ENCODE measurements around the gene RAB11B.
"Not testable (repeated sequence)": the region's sequence is repeated elsewhere in the genome, so short reads cannot be mapped to it uniquely, and the experiment has no call there.

Gene RAB11B

DNA sequence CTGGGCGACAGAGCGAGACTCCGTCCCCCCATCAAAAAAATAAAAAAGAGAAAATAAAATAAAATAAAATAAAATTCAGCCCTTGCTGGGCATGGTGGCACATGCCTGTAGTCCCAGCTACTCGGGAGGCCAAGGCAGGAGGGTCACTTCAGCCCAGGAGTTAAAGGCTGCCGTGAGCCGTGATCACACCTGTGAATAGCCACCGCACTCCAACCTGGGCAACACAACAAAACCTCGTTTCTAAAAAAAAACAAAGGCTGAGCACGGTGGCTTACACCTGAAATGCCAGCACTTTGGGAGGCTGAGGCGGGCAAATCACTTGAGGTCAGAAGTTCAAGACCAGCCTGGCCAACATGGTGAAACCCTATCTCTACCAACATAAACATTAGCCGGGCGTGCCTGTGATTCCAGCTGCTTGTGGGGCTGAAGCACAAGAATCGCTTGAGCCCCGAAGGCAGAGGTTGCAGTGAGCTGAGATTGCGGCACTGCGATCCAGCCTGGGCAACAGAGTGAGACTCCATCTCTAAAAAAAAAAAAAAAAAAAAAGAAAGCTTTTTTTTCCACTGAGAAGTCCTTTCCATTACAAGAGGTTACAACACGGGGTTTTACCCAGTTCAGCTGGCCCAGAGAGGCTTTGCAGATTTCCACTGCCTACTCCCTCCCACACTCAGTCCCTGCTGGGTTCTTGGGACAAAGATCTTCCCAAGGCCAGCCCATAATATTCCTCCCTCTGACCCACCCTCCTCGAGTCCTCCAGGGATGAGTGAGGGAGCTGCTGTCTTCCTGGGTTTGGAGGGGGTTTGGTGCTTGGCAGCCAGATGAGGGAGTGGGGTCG, 19.8 kb upstream of the RAB11B start:
- DNase-seq (ENCODE audit: low read depth), result no peak

DNA sequence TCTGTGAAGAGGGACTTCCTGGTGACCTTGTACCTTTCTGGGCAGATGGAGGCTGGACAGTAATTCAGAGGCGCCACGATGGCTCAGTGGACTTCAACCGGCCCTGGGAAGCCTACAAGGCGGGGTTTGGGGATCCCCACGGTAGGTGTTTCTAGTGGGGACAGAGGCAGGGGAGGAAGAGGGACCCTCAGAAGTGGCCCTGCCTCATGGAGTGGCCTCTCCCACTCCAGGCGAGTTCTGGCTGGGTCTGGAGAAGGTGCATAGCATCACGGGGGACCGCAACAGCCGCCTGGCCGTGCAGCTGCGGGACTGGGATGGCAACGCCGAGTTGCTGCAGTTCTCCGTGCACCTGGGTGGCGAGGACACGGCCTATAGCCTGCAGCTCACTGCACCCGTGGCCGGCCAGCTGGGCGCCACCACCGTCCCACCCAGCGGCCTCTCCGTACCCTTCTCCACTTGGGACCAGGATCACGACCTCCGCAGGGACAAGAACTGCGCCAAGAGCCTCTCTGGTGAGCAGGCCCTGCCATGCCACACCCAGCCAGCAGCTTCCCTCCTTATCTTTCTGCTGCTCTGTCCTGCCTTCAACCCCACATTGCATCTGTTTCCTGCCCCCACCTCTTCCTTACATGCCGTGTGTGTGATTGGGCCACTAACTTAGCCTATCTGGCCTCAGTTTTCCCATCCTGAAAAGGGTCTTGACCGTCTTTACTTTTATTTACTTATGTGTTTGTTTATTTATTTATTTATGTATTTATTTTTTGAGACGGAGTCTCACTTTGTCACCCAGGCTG, 19.0 kb upstream of the RAB11B start:
- no peak for DNase-seq (ENCODE audit: low read depth)

DNA sequence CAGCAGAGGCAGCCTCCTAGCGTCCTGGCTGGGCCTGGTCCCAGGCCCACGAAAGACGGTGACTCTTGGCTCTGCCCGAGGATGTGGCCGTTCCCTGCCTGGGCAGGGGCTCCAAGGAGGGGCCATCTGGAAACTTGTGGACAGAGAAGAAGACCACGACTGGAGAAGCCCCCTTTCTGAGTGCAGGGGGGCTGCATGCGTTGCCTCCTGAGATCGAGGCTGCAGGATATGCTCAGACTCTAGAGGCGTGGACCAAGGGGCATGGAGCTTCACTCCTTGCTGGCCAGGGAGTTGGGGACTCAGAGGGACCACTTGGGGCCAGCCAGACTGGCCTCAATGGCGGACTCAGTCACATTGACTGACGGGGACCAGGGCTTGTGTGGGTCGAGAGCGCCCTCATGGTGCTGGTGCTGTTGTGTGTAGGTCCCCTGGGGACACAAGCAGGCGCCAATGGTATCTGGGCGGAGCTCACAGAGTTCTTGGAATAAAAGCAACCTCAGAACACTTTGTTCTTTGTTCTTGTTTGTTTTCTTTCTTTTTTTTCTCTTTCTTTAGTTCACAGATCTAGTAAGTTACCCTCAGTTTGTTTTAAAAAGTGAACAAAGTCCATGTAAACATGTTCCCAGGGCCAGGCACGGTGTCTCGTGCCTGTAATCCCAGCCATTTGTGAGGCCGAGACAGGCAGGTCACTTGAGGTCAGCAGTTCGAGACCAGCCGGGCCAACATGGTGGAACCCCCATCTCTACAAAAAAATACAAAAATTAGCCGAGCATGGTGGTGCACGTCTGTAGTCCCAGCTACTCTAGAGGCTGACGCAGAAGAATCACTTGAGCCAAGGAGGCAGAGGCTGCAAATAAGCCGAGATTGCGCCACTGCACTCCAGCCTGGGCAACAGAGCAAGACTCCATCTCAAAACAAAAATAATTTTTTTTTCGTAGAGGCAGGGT, 16.0 kb upstream of the RAB11B start:
- DNase-seq (ENCODE audit: low read depth), result no peak

DNA sequence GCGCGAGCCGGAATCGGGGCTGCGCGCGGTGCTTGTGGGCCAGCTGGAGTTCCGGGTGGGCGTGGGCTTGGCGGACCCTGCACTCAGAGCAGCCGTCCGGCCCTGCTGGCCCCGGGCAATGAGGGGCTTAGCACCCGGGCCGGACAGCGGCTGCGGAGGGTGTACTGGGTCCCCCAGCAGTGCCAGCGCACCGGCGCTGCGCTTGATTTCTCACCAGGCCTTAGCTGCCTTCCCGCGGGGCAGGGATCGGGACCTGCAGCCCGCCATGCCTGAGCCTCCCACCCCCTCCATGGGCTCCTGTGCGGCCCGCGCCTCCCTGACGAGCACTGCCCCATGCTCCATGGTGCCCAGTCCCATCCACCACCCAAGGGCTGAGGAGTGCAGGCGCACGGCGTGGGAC, 14.4 kb upstream of the RAB11B start:
- not testable (repeated sequence) for DNase-seq (ENCODE audit: low read depth)

DNA sequence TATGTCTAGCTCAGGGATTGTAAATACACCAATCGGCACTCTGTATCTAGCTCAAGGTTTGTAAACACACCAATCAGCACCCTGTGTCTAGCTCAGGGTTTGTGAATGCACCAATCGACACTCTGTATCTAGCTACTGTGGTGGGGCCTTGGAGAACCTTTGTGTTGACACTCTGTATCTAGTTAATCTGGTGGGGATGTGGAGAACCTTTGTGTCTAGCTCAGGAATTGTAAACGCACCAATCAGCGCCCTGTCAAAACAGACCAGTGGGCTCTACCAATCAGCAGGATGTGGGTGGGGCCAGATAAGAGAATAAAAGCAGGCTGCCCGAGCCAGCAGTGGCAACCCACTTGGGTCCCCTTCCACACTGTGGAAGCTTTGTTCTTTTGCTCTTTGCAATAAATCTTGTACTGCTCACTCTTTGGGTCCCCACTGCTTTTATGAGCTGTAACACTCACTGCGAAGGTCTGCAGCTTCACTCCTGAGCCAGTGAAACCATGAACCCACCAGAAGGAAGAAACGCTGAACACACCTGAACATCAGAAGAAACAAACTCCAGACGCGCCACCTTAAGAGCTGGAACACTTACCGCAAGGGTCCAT, 13.7 kb upstream of the RAB11B start:
- DNase-seq (ENCODE audit: low read depth), result not testable (repeated sequence)

DNA sequence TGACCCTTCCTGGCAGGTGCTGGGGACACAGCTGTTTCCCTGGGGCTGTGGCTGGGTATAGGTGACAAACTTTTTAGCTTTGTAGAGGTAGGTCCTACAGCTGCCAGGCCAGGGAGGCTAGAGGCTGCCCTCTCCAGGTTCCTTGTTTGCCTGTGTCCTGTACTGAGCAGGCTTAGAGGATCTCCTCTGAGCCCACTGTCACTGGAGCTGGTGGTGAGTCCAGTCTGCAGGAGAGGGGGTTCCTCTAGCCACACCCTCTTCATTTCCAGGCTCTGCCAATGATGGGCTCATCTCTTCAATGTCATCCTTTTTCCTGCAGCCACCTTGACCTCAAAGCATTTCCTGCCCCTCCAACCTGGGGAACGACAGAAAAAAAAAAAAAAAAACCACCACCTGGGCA, 12.6 kb upstream of the RAB11B start:
- DNase-seq (ENCODE audit: low read depth), result no peak

DNA sequence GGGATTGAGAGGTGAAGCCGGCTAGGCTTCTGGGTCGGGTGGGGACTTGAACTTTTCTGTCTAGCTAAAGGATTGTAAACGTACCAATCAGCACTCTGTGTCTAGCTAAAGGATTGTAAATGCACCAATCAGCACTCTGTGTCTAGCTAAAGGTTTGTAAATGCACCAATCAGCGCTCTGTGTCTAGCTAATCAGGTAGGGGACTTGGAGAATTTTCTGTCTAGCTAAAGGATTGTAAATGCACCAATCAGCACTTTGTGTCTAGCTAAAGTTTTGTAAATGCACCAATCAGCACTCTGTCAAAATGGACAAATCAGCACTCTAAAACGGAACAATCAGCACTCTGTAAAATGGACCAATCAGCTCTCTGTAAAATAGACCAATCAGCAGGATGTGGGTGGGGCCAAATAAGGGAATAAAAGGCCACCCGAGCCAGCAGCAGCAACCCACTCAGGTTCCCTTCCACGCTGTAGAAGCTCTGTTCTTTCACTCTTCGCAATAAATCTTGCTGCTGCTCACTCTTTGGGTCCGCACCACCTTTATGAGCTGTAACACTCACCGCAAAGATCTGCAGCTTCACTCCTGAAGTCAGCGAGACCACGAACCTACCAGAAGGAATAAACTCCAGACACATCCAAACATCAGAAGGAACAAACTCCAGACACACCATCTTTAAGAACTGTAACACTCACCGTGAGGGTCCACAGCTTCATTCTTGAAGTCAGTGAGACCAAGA, 10.8 kb upstream of the RAB11B start:
- not testable (repeated sequence) for DNase-seq (ENCODE audit: low read depth)

DNA sequence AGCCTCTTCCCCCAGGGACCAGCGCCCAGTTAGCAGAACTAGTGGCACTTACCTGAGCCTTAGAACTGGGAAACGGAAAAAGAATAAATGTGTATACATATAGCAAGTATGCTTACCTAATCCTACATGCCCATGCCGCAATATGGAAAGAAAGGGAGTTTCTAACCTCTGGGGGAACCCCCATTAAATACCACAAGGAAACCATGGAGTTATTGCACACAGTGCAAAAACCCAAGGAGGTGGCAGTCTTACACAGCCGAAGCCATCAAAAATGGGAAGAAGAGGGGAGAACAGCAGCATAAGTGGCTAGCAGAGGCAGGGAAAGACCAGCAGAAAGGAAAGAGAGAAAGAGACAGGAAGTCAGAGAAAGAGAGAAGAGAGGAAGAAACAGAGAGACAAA, 5.6 kb upstream of the RAB11B start:
- DNase-seq (ENCODE audit: low read depth), result not testable (repeated sequence)

DNA sequence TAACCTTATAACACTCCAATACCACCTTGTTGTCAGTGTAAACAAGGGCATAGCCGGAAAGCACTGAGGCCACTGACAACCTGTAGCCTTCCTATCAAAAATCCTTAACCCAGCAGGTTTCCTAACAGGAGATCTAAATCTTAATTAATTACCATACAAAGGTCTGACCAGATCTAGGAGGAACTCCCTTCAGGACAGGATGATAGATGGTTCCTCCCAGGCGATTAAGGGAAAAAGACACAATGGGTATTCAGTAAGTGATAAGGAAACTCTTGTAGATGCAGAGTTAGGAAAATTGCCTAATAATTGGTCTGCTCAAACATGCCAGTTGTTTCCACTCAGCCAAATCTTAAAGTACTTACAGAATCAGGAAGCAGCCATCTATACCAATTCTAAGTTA, 5.1 kb upstream of the RAB11B start:
- not testable (repeated sequence) for DNase-seq (ENCODE audit: low read depth)

DNA sequence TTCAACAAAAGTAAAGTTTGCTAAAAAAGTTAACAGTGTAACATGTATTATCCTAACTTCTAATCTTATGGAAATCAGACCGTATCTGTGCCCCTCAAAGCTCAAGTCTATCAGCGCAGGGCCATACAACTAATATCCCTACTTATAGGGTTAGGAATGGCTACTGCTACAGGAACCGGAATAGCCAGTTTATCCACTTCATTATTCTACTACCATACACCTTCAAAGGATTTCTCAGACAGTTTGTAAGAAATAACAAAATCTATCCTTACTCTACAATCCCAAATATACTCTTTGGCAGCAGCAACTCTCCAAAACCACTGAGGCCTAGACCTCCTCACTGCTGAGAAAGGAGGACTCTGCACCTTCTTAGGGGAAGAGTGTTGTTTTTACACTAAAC, 4.6 kb upstream of the RAB11B start:
- not testable (repeated sequence) for DNase-seq (ENCODE audit: low read depth)

DNA sequence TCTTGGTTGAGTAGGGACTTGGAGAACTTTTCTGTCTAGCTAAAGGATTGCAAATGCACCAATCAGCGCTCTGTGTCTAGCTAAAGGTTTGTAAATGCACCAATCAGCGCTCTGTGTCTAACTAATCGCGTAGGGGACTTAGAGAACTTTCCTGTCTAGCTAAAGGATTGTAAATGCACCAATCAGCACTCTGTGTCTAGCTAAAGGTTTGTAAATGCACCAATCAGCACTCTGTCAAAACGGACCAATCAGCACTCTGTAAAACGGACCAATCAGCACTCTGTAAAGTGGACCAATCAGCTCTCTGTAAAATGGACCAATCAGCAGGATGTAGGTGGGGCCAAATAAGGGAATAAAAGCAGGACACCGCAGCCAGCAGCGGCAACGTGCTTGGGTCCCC, 3.7 kb upstream of the RAB11B start:
- DNase-seq (ENCODE audit: low read depth), result not testable (repeated sequence)

DNA sequence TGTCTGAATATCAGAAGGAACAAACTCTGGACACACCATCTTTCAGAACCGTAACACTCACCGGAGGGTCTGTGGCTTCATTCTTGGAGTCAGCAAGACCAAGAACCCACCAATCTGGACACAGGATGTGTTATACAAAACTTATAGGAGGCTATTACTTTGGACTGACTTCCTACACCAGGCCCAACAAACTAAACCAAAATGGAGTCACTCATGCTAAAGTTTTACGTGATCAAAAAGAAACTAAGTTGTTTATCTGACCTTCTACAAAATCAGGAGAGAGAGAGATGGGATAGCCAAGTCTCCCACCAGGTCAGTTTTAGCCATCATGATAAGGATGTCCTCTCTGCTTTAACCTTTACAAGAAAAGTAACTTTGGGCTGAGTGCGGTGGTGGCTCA, 3.2 kb upstream of the RAB11B start:
- DNase-seq (ENCODE audit: low read depth), result no peak

DNA sequence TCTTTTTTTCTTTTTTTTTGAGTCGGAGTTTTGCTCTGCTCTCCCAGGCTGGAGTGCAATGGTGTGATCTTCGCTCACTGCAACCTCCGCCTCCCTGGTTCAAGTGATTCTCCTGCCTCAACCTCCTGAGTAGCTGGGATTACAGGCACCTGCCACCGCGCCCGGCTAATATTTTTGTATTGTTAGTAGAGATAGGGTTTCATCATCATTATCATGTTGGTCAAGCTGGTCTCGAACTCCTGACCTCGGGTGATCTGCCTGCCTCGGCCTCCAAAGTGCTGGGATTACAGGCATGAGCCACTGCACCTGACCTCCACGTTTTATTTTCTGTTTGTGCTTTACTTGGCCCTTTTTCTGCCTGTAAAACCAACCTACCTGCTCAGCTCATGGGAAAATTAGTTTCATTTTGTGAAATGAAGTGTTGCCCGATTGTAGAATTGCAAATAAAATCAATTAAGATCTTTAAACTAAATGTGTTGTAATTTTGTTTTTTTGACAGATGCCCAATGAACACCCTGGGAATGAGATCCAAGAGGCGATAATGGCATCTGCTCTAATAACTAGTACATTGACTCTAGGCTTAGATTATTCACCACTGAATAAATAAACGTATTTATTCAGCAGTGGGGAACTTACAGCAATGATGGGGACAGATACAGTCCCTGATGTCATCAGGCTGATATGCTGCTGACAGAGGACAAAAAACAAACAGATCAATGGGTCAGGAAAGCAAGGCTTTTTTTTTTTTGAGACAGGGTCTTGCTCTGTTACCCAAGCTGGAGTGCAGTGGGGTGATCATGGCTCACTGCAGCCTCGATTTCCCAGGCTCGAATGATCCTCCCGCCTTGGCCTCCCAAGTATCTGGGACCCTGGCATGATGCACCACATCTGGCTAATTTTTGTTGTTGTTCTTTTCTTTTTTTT, 2.2 kb upstream of the RAB11B start:
- DNase-seq (ENCODE audit: low read depth), result no peak

DNA sequence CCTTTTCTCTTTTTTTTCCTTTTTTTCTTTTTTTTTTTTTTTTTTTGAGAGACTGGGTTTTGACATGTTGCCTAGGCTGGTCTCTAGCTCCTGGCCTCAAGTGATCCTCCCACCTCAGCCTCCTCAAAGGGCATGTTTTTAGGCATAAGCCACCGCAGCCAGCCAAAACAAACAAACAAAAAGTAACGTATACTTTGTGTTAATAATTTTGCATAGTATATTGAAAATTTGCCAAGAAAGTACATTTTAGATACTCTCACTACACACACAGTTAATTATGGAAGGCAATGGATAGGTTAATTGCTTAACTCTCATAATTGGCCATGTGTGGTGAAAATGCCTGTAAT, 1.6 kb upstream of the RAB11B start:
- no peak for DNase-seq (ENCODE audit: low read depth)

DNA sequence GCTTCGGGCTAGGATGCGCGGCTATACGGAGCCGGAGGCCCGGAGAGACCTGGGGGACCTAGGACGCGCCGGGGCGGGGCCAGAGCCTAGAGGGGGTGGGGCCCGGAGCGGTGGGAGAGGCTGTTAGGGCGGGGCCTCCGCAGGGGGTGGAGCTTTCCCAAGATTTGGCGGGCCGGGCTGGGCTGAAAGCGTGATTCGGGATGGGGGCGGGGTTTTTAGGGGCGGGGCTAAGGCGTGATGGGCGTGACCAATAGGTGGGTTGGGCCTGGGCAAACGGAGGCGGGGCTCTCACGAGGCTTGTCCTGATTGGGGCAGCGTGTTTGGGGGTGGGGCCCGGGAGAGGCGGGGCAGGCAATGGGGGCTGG, 439 bp downstream of the RAB11B start:
- DNase-seq (ENCODE audit: low read depth), result peak; percentile 58

DNA sequence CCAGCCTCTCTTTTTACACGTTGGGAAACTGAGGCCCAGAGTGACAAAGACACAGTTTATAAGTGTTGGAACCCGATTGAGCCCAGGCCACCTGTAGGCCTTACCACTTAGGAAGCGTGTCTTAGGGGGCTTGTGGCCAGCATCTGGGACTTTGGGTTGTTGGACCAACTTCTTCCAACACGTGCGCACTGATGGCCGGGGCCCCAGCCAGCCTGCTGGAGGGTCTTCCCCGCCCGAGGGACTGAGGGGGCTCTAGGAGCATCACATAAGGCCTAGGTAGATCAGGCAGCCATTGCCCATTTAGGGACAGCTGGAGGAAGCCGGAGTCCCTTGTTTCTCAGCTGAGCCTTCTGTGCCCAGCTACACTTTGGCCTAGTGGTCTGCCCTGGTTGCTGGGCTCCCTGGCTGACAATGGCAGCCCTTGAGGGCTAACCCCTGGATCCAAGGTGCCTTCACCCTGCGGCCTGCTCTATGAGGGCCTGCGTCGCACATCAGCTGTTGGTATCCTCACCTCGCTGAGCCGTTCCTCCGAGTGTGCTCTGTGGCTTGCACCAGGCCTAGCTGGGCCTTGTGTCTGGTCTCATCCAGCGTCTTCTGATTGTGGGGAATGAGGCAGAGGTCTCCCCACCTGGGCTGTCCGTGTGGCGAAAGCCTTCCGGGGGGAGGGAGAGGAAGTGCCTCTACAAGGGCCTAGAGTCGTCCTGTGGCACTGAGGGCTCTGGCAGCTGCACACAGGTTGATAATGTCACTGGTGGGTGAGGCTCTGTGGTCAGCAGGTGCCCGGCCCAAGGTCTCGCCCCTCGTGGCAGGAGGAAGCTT, 1.2 kb downstream of the RAB11B start:
- no peak for DNase-seq (ENCODE audit: low read depth)

DNA sequence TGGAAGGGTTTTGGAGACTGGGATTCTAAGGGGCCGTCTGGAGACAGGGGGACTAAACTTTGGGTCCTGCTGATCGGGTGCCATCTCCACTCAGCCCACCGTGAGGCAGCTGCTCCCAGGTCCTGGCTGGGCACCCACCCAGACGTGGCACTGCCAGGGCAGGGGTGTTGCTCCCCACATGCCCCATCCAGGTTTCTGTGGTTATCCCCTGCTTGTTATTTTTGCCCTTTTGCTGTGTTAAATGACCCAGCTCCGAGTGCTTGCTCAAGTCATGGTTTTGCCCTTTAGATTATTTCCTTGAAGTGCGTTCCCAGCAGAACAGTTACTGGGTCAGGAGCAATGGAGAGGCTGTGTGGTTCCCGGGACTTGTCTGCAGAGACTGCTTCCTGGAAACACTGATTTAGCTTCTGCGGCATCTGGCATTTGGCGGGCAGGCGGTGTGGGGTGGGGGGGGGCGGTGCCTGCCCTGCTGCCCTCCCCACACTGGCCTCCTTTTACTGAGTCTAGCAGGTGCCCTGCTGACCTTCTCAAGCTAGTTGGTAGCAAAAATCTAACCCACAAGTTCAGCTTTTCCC, 1.9 kb downstream of the RAB11B start:
- DNase-seq (ENCODE audit: low read depth), result no peak

DNA sequence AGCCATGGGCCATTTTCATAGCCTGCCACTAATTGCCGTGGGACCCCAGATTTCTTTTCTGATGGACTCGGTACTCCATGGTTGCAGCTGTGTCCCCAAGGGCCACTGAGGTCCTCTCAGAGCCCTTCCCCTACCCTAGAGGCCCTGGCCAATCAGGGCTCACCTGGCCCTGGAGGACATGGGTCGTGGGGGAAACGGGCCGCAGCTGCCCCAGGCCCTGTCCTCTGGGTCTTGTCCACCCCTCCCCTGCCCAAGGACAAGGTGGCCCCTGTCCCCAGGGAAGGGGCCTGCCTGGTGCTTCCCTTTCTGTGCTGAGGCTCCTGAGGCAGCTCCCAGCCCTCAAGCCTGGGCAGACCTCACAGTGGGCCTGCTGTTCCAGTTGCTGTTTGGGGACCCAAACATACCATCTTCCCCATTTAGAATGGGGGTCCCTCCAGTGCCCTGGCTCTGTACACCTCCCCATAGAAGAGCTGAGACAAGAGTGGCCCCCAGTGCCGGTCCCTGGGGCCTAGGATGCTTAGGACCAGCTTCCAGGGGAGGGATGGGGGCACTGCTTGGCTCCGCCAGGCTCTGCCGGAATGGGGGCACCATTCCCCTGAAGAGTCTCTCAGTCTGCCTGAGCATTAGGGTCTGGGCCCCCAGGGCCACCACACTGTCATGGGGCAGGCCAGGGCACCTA, 3.2 kb downstream of the RAB11B start:
- no peak for DNase-seq (ENCODE audit: low read depth)
